ENCODE results near the gene GSN. TPM values are rescaled to one million over a fixed set of nuclear protein-coding genes. Genes with fewer than 3 reads are reported as not detected.

The GSN gene
- total RNA-seq, 1 donor from 2014 or later = 2,053 TPM

DNA sequence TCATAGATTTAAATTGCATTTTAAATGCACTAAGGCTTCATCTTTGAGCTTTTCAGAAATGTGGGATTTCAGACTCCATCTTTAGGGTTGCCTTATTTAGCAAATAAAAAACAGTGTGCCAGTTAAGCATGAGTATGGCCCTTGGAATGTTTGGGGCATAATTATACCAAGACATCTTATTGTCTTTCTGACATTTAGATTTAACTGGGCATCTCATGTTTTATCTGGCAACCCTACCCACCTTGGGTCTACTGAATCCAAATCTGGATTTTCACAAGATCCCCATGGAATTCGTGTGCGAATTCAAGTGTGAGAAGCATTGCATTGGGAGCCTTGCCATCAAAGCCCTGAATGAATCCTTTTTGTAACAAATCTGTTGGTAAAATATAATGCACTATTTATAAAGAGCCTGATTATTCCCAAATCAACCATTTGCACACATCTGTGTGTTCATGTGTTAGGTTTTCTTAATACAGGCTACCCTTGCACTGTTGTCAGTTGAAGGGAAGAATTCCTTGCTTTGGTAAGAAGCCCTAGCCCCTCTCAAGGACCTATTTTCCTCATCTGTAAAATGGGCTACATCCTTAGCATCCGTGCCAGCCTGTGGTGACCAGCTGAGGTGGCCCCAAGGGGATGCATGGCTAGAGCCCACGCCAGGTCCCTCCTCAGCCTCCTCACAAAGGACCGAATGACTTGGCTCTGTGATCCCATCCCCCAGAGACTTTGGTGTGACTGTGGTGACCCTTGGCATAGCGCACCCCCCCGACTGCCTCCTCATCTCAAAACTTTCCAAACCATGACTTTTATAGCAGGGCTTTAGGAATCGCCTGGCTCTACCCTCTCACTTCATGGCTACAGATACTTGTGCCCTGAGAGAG lies 8.1 kb downstream of the GSN start:
- no peaks in the 10 kb centered on the region for H3K27me3 ChIP-seq
- H3K4me1 ChIP-seq = peaks cover 95% of the 10 kb centered on the region
- H3K9me3 ChIP-seq = no peaks in the 10 kb centered on the region
- intact Hi-C loops (cut with DNase I) = no loop called here
- no peaks in the 10 kb centered on the region for H3K36me3 ChIP-seq
- H3K27ac ChIP-seq = peak overlapping the region; percentile 97
- no peak overlapping the region for H3K4me3 ChIP-seq
- no peak for DNase-seq (ENCODE audit: extremely low spot score in 2 of 2)
- TF ChIP-seq POLR2A (IDR thresholded peaks at IDR 0.05) (no peak), POLR2AphosphoS5 (IDR thresholded peaks at IDR 0.05; ENCODE audit: insufficient read depth in 1 of 2, low read depth in 1 of 2) (no peak)

DNA sequence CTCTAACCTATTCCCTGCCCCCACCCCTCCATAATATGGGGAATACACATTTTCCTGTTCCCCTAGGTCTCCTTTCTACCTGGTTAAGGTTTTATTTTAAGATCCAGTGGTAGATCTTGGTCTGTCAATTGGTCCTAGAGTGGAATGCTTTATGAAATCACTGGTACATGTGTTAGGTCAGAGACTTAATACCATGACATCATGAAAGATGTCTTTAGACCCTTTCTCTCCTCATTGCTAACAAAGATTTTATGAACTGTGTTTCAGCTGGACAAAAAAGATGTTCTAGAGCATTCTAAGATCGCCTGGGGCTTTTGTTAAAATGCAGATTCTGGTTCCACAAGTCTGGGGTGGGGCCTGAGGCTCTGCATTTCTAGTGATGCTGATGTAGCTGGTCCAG lies 9.1 kb downstream of the GSN start:
- Histone ChIP-seq H3K9me3 (no peaks in the 10 kb centered on the region), H3K27me3 (no peaks in the 10 kb centered on the region), H3K4me1 (peaks cover 95% of the 10 kb centered on the region), H3K36me3 (no peaks in the 10 kb centered on the region), H3K27ac (peak overlapping the region; percentile 97), H3K4me3 (no peak overlapping the region)
- TF ChIP-seq POLR2A (IDR thresholded peaks at IDR 0.05) = no peak
- TF ChIP-seq, protein P1, sequence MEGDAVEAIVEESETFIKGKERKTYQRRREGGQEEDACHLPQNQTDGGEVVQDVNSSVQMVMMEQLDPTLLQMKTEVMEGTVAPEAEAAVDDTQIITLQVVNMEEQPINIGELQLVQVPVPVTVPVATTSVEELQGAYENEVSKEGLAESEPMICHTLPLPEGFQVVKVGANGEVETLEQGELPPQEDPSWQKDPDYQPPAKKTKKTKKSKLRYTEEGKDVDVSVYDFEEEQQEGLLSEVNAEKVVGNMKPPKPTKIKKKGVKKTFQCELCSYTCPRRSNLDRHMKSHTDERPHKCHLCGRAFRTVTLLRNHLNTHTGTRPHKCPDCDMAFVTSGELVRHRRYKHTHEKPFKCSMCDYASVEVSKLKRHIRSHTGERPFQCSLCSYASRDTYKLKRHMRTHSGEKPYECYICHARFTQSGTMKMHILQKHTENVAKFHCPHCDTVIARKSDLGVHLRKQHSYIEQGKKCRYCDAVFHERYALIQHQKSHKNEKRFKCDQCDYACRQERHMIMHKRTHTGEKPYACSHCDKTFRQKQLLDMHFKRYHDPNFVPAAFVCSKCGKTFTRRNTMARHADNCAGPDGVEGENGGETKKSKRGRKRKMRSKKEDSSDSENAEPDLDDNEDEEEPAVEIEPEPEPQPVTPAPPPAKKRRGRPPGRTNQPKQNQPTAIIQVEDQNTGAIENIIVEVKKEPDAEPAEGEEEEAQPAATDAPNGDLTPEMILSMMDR (IDR thresholded peaks at IDR 0.05) = no peak
- no peak for TF ChIP-seq POLR2AphosphoS5 (IDR thresholded peaks at IDR 0.05; ENCODE audit: insufficient read depth in 1 of 2, low read depth in 1 of 2)
- DNase-seq (ENCODE audit: extremely low spot score in 2 of 2) = no peak
- intact Hi-C loops (cut with DNase I) = no loop called here

DNA sequence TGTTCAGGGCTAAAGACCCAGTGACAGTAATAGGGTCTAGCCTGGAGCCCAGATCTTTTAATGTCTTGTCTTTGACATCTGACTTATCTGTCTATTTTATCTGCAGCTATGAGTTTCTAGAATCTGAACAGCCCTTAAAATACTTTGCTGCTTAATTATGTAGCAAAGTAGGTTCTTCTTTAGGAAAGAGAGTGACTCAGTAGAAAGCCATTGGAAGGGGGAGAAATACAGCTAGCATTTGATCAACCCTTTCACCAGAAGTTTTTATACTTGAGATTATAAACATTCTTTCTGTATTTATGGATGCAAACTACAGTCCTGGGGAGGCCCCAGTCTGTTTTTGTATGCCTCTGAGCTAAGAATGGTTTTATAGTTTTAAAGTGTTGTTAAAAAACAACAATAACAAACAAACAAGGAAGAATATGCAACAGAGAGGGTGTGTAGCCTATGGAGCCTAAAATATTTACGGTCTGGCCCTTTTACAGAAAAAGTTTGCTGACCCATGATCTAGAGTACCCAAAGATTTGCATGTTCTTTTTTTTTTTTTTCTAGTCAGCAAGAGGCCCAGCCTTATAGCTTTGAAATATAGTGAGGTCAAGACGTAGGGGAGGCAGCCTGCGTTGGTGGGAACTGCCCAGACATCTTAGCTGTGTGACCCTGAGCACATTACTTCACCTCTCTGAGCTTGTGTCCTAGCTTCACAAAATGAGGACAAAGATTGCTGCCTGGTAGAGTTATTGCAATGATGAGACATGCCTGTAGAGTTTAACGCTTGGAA lies 9.7 kb downstream of the GSN start:
- peak overlapping the region; percentile 97 for H3K27ac ChIP-seq
- H3K9me3 ChIP-seq = no peaks in the 10 kb centered on the region
- no peaks in the 10 kb centered on the region for H3K27me3 ChIP-seq
- peaks cover 95% of the 10 kb centered on the region for H3K4me1 ChIP-seq
- intact Hi-C loops (cut with DNase I) = no loop called here
- no peaks in the 10 kb centered on the region for H3K36me3 ChIP-seq
- peak overlapping the region in 1 of 2 donors; percentile 22 for H3K4me3 ChIP-seq
- DNase-seq (ENCODE audit: extremely low spot score in 2 of 2) = no peak
- TF ChIP-seq POLR2A (IDR thresholded peaks at IDR 0.05) = no peak
- TF ChIP-seq, protein P1 (IDR thresholded peaks at IDR 0.05) = no peak
- TF ChIP-seq POLR2AphosphoS5 (IDR thresholded peaks at IDR 0.05; ENCODE audit: insufficient read depth in 1 of 2, low read depth in 1 of 2) = no peak

DNA sequence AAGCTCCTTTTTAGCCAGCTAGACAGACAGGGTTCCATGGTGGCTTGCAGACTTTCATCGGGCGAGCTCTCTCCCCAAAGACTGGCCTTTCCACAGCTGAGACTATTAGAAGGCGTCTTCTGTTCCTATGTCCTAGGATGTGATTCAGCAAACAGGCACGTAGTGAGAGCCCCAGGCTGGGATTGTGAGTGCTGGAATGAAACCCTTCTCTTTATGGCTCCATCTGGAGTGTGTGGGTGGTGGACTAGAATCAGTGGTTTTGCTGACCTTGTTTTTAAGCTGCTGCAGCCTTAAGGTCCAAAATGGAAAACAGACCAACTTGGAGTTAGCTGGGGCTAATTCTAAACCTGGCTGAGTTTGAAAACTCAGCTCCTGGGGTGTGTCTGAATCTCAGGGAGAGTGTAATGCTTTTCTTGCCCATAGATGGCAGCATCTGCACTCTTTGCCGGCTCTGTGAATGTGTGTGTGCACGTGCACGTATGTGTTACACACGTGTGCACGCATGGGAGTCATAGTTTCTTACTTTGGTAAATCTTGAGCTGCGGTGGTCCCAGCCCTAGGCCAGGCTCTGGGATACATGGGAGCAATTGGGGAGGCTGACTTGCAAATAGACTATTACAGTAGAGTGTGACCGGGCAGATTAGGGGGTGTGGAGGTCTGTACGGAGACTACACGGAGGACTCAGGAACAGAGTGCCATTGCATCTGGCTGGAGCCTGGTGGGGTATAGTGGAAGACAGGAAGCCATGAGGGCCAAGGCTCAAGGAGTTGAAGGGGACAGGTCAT lies 10.7 kb downstream of the GSN start:
- Histone ChIP-seq H3K4me3 (peak overlapping the region in 1 of 2 donors; percentile 22), H3K27ac (peak overlapping the region; percentile 97), H3K36me3 (no peaks in the 10 kb centered on the region), H3K27me3 (no peaks in the 10 kb centered on the region), H3K4me1 (peaks cover 95% of the 10 kb centered on the region), H3K9me3 (no peaks in the 10 kb centered on the region)
- DNase-seq (ENCODE audit: extremely low spot score in 2 of 2) = peak in 1 of 2 donors; percentile 97
- TF ChIP-seq POLR2AphosphoS5 (IDR thresholded peaks at IDR 0.05; ENCODE audit: insufficient read depth in 1 of 2, low read depth in 1 of 2) (peak; percentile 47 to 94), POLR2A (IDR thresholded peaks at IDR 0.05) (peak in 1 of 2 donors; percentile 12)
- TF ChIP-seq, protein P1 (IDR thresholded peaks at IDR 0.05) = peak; percentile 76 to 88 (median 80)
- intact Hi-C loops (cut with DNase I) = no loop called here

Measured in vagina (tissue), 2 donors.